Measurements from ENCODE around the gene KRT80.

DNA sequence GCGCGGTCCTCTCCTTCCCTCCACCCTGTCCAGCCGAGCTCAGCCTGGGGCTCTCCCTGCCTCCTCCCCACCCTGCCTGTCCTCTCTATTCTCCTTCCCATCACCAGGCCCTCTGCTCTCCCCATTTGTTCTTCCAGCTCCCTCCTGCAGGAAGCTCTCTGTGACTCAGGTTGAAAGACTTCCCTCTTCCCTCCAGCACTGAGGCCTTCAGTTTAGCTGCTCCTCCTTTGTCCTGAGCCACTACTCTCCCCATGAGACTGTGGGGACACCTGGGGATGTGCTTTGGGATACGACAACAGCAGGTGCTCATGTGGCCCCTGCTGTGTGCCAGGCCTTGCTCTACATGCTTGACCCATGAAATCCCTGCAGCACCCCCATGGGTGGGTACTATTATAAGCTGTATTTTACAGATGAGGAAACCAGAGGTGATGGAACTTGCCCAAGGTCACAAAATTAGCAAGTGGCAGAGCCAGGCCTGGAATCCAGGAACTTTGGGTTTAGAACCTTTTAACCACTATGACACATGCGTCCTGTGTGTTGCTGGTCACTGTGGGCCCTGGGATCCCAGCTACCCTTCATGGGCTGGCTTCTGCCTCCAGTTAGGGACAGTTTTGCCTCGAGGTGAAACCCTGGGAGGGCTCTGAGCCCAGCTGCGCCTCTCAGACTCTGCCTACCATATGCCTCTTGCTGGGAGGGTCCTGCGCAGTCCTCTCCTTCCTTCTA lies 5.5 kb downstream of the KRT80 start:
- TF ChIP-seq EP300 (IDR thresholded peaks at IDR 0.05) (no peak), POLR2A (IDR thresholded peaks at IDR 0.05) (no peak)
- TF ChIP-seq, protein P1, sequence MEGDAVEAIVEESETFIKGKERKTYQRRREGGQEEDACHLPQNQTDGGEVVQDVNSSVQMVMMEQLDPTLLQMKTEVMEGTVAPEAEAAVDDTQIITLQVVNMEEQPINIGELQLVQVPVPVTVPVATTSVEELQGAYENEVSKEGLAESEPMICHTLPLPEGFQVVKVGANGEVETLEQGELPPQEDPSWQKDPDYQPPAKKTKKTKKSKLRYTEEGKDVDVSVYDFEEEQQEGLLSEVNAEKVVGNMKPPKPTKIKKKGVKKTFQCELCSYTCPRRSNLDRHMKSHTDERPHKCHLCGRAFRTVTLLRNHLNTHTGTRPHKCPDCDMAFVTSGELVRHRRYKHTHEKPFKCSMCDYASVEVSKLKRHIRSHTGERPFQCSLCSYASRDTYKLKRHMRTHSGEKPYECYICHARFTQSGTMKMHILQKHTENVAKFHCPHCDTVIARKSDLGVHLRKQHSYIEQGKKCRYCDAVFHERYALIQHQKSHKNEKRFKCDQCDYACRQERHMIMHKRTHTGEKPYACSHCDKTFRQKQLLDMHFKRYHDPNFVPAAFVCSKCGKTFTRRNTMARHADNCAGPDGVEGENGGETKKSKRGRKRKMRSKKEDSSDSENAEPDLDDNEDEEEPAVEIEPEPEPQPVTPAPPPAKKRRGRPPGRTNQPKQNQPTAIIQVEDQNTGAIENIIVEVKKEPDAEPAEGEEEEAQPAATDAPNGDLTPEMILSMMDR (IDR thresholded peaks at IDR 0.05), result no peak

All from suprapubic skin (tissue), 3 donors.